ENCODE data around the gene POF1B.

DNA sequence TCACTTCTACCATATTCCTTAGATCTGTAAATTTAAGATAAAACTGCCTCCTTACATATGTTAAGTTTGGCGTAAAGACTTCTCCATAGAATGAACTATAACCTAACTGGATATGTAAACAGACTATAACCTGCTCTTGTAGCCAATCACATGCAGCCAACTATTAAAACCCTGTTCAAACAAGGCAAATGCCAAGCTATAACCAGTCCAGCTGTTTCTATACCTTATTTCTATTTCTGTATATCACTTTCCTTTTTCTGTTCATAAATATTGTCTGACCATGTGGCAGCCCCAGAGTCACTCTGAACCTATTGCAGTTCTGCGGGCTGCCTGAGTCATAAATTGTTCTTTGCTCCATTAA is 12.4 kb upstream of the POF1B start:
- TF ChIP-seq ZNF8 (CRISPR knock-in tag; IDR thresholded peaks at IDR 0.05) (no peak), ZFP3 (CRISPR knock-in tag; IDR thresholded peaks at IDR 0.05) (no peak), PPARA (CRISPR knock-in tag; IDR thresholded peaks at IDR 0.05; ENCODE audit: borderline replicate concordance) (no peak), BACH2 (CRISPR knock-in tag; IDR thresholded peaks at IDR 0.05; ENCODE audit: borderline replicate concordance) (no peak), ZNF70 (CRISPR knock-in tag; IDR thresholded peaks at IDR 0.05) (no peak)
- TF ChIP-seq, protein P1, sequence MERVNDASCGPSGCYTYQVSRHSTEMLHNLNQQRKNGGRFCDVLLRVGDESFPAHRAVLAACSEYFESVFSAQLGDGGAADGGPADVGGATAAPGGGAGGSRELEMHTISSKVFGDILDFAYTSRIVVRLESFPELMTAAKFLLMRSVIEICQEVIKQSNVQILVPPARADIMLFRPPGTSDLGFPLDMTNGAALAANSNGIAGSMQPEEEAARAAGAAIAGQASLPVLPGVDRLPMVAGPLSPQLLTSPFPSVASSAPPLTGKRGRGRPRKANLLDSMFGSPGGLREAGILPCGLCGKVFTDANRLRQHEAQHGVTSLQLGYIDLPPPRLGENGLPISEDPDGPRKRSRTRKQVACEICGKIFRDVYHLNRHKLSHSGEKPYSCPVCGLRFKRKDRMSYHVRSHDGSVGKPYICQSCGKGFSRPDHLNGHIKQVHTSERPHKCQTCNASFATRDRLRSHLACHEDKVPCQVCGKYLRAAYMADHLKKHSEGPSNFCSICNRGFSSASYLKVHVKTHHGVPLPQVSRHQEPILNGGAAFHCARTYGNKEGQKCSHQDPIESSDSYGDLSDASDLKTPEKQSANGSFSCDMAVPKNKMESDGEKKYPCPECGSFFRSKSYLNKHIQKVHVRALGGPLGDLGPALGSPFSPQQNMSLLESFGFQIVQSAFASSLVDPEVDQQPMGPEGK (CRISPR knock-in tag; IDR thresholded peaks at IDR 0.05; ENCODE audit: borderline replicate concordance), result no peak
- TF ChIP-seq, protein P2, sequence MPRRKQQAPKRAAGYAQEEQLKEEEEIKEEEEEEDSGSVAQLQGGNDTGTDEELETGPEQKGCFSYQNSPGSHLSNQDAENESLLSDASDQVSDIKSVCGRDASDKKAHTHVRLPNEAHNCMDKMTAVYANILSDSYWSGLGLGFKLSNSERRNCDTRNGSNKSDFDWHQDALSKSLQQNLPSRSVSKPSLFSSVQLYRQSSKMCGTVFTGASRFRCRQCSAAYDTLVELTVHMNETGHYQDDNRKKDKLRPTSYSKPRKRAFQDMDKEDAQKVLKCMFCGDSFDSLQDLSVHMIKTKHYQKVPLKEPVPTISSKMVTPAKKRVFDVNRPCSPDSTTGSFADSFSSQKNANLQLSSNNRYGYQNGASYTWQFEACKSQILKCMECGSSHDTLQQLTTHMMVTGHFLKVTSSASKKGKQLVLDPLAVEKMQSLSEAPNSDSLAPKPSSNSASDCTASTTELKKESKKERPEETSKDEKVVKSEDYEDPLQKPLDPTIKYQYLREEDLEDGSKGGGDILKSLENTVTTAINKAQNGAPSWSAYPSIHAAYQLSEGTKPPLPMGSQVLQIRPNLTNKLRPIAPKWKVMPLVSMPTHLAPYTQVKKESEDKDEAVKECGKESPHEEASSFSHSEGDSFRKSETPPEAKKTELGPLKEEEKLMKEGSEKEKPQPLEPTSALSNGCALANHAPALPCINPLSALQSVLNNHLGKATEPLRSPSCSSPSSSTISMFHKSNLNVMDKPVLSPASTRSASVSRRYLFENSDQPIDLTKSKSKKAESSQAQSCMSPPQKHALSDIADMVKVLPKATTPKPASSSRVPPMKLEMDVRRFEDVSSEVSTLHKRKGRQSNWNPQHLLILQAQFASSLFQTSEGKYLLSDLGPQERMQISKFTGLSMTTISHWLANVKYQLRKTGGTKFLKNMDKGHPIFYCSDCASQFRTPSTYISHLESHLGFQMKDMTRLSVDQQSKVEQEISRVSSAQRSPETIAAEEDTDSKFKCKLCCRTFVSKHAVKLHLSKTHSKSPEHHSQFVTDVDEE (CRISPR knock-in tag; IDR thresholded peaks at IDR 0.05), result no peak
